ENCODE data around the gene FAM72C.
"Not testable (repeated sequence)": the region's sequence is repeated elsewhere in the genome, so short reads cannot be mapped to it uniquely, and the experiment has no call there.

Gene FAM72C

GRCh38 chr1:143971924-143972700, at the start of gene FAM72C:
FAM72C (minus strand) TSS chr1:143971986; CDS start chr1:143971141, 845 bp downstream.
- DNase-seq (ENCODE audit: low spot score), result not testable (repeated sequence)

GRCh38 chr1:144020001-144020738, 48.4 kb upstream of the FAM72C start:
- DNase-seq (ENCODE audit: low spot score), result not testable (repeated sequence)

- not testable (repeated sequence) for DNase-seq (ENCODE audit: low spot score)
Observed at GRCh38 chr1:144019101-144019500, 47.3 kb upstream of the FAM72C start.

- peak; percentile 0 for DNase-seq (ENCODE audit: low spot score)
Observed at GRCh38 chr1:144015180-144015966, 43.6 kb upstream of the FAM72C start.

GRCh38 chr1:144014528-144014927, 42.7 kb upstream of the FAM72C start:
- not testable (repeated sequence) for DNase-seq (ENCODE audit: low spot score)

- not testable (repeated sequence) for DNase-seq (ENCODE audit: low spot score)
Observed at GRCh38 chr1:144014121-144014520, 42.3 kb upstream of the FAM72C start.

DNA sequence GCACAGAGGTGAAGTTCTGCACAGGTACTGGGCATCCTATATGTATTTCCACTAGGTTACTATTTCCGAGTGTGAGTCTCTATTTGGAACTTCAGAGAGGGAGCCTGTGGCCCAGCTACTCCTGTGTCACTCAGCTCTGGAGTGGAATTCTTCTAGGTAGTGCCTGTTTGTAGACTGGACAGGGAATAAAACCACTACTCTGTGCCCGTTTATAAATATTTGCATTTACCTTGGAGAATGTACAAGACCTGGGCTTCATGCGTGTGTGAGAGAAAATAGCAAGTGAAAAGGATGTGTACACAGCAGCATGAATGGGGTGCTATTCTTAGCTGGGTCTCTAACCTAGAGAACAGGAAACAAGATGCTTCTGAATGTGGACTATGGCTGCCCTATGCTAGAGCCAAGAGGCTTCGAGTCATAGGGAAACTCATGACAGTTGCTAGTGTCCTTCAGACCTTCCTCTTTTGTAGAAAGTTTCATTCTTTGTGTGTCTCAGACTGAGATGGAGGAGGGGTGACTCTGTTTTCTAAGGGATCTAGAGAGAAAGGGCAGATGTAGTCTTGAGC, 40.5 kb upstream of the FAM72C start:
- DNase-seq (ENCODE audit: low spot score), result not testable (repeated sequence)

- DNase-seq (ENCODE audit: low spot score), result not testable (repeated sequence)
Observed at GRCh38 chr1:144009410-144009809, 37.6 kb upstream of the FAM72C start.

DNA sequence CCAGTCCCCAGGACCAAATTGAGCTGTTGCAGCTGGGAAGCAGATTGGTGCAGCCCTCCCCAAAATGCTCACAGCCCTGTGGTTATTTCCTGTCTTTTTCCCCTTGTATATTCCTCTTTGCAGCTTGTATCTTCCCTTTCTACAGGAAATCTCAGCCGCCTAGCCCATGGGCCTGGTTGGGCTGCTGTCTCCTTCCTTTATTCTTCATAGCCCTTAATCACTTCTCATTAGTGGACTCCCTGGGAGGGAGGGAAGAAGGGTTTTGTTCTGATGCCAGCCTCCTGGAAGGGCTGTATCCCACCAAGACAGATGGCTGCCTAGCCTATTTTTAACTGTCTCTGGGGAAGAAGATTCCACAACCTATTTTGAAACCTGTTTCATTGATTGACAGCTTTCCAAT, 32.5 kb upstream of the FAM72C start:
- DNase-seq (ENCODE audit: low spot score), result not testable (repeated sequence)

DNA sequence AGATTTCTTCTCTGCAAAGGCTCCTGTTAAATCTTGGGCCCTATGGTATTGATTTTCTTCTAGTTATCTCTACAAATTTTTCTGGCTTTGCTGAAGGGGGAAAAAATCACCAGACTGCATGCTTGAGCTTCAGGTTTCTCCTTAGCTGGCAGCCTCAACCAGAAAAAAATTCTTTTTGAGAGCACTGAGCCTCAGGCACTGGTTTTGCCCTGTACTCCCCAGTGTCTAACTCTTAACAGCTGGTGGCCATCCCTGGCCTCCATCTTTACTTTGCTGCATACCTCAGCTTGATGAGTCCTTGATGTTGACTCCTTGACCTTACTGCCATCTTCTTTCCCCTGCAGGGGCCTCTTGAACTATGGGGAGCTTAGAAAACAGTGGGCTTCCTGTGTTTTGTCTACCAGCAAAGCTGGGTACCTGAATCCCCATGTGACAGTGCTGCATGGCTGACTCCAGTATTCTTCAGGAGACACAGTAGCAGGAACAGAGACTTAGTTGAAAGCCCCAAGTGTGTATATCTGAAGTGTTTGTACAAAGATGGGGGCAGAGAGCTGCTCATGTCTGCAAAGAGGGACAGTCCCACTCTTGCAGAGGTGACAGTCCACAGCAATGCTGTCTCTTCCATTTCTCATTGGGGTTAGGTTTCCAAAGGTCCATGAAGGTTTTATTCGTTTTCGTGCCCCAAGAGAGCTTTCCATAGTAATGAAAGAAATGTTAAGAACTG, 31.7 kb upstream of the FAM72C start:
- DNase-seq (ENCODE audit: low spot score), result not testable (repeated sequence)

DNA sequence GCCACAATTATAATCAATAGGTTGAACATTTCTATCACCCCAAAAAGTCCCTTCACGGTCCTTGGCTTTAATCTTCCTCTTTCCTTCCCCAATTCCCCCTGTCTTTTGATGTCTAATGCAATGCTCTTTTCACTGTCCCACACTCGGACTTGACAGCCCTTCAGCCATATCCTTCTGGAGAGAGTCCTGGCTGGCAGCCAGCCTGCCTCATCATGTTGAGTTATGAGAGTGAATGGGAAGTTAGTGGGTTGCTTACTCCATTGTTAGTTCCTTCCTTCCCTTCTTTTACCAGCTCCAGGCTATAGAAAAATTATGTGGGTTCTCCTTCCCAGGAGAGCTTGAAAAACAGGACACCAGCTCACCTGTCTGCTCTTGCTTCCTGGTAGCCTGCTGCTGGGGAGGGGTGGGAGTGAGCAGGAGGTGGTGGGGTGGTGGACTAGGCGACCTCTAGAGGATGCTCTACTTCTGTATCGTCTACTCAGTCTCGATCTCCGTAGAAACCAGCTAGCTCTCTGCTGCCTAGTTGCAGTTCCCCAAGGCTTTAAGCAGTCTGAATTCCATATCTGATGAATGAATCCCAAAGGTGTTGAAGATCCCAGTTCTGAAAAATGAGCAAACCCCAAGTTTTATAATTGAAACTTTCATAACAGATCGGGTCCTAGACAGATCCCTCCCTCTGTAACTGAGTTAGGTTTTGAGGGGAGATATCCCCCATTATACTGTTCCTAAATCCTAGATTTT, 30.5 kb upstream of the FAM72C start:
- DNase-seq (ENCODE audit: low spot score), result peak; percentile 4

DNA sequence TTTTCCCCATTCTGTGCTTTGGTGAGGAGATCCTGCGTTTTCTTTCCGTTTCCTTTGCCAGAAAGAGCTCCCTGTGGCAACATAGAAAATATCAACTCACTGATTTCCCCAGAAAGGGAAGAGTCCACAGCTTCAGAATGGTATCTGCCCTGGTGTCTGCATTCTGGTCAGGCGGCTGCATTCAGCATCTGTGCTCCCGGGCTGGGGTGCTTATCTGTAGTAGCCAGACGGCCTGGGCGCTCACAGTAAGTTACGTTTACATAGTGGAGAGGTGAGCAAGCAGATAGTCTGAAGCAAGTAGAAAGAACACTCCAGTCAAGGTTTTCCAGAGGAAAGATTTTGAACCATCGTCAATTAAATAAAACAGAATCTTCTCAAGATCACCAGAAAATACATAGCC, 29.3 kb upstream of the FAM72C start:
- DNase-seq (ENCODE audit: low spot score), result not testable (repeated sequence)

- not testable (repeated sequence) for DNase-seq (ENCODE audit: low spot score)
Observed at GRCh38 chr1:143996020-143996419, 24.2 kb upstream of the FAM72C start.

GRCh38 chr1:143993301-143993907, 21.6 kb upstream of the FAM72C start:
- DNase-seq (ENCODE audit: low spot score), result not testable (repeated sequence)

- DNase-seq (ENCODE audit: low spot score), result not testable (repeated sequence)
Observed at GRCh38 chr1:143990699-143991098, 18.9 kb upstream of the FAM72C start.

GRCh38 chr1:143989719-143990118, 17.9 kb upstream of the FAM72C start:
- DNase-seq (ENCODE audit: low spot score), result not testable (repeated sequence)

- DNase-seq (ENCODE audit: low spot score), result not testable (repeated sequence)
Observed at GRCh38 chr1:143989427-143989712, 17.6 kb upstream of the FAM72C start.

GRCh38 chr1:143988602-143989426, 17.0 kb upstream of the FAM72C start:
- DNase-seq (ENCODE audit: low spot score), result not testable (repeated sequence)

DNA sequence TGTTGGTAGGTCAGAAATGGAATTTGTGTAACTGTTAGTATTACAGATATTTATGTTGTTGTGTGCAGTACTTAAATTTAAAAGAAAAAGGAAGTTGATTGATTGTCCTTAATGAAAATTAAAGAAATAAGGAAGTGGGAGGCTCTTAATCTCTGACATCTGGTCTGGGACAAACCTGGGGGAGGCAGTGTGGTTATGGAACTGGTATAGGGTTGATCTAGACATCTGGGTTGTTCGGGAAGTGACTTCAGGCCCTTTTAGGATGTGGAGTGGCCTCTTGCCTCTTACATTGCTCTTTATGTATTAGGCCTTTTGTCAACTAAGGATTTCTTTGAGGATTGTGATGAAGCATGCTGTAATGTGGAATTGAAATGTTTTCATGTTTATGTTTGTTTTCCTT, 16.1 kb upstream of the FAM72C start:
- DNase-seq (ENCODE audit: low spot score), result not testable (repeated sequence)

Measured in hematopoietic multipotent progenitor cell treated with erythropoietin and hydrocortisone succinate and interleukin-3 and kit ligand, for 17 days (in vitro differentiated cells).